NB4 (cell line): Measurements from ENCODE around the gene ATP11A.

Source experiments
- MYC ChIP-seq: IDR thresholded peaks from 2 replicates; pipeline ENCODE4 v1.6.1; 2011; ENCODE audit warnings: low read depth, low read length
- POLR2A ChIP-seq: IDR thresholded peaks from 2 replicates; pipeline ENCODE4 v1.6.1; 2011; ENCODE audit warnings: mild to moderate bottlenecking; ENCODE audit not compliant: insufficient read length; ENCODE audit errors: extremely low read depth
- TF ChIP-seq, protein P1 (sequence below): IDR thresholded peaks from one replicate; pipeline ENCODE4 v1.5.1; 2012; ENCODE audit warnings: low read depth, low read length

DNA sequence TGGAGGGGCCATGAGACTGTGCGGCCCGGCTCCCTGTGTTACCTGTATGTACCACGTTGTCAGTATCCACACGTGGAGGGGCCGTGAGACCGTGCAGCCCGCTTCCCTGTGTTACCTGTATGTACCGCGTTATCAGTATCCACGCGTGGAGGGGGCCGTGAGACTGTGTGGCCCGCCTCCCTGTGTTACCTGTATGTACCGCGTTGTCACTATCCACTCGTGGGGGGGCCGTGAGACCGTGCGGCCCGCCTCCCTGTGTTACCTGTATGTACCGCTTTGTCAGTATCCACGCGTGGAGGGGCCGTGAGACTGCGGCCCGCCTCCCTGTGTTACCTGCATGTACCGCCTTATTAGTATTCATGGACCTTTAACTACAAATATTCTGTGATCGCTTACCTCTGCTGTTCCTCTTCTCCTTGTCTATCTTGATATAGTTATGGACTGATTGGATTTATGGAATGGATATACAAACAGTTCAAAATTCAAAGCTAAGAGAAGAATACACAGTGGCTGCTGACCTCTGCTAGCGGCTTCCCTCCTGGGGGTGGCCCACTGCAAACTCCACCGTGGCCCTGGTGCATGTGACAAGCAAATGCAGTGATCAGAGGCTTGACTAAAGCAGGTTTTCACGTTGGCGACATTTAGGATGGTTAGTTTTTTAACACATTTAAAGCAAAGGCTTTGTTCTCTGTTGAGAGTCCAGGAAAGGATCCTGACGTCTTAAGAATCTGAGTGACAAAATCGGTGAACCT, 38.7 kb downstream of the ATP11A start:
- TF ChIP-seq MYC (no peak), POLR2A (no peak)
- TF ChIP-seq, protein P1, sequence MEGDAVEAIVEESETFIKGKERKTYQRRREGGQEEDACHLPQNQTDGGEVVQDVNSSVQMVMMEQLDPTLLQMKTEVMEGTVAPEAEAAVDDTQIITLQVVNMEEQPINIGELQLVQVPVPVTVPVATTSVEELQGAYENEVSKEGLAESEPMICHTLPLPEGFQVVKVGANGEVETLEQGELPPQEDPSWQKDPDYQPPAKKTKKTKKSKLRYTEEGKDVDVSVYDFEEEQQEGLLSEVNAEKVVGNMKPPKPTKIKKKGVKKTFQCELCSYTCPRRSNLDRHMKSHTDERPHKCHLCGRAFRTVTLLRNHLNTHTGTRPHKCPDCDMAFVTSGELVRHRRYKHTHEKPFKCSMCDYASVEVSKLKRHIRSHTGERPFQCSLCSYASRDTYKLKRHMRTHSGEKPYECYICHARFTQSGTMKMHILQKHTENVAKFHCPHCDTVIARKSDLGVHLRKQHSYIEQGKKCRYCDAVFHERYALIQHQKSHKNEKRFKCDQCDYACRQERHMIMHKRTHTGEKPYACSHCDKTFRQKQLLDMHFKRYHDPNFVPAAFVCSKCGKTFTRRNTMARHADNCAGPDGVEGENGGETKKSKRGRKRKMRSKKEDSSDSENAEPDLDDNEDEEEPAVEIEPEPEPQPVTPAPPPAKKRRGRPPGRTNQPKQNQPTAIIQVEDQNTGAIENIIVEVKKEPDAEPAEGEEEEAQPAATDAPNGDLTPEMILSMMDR, result no peak
